GM19025 (cell line): ENCODE data around the gene SH3YL1.
A peak's percentile ranks its signal among the peaks of the same experiment; 100 is the strongest.

Source experiments
- ATAC-seq: cut with Tn5 transposase; IDR thresholded peaks from one replicate; pipeline ENCODE4 v1.9.1; 2021; ENCODE audit warnings: mild to moderate bottlenecking, low read depth, moderate library complexity; ENCODE audit not compliant: unreplicated experiment

SH3YL1 gene

GRCh38 chr2:263774-264492 is at the start of gene SH3YL1:
SH3YL1 (minus strand) TSS chr2:264032; CDS start chr2:263984, 48 bp downstream.
- peak; percentile 9 for ATAC-seq

GRCh38 chr2:310994-311393 is 47.2 kb upstream of the SH3YL1 start:
- ATAC-seq: no peak

- ATAC-seq: no peak
These were observed 46.2 kb upstream of the SH3YL1 start for GRCh38 chr2:309954-310510.

GRCh38 chr2:309148-309953 is 45.5 kb upstream of the SH3YL1 start:
- no peak for ATAC-seq

- no peak for ATAC-seq
These were observed 41.5 kb upstream of the SH3YL1 start for GRCh38 chr2:305366-305765.

GRCh38 chr2:296354-296753 is 32.5 kb upstream of the SH3YL1 start:
- no peak for ATAC-seq

- ATAC-seq: no peak
These were observed 31.3 kb upstream of the SH3YL1 start for GRCh38 chr2:295090-295489.

- no peak for ATAC-seq
These were observed 26.4 kb upstream of the SH3YL1 start for GRCh38 chr2:290090-290722.

GRCh38 chr2:289362-290089 is 25.7 kb upstream of the SH3YL1 start:
- ATAC-seq: no peak

- no peak for ATAC-seq
These were observed 25.0 kb upstream of the SH3YL1 start for GRCh38 chr2:288758-289361.

- no peak for ATAC-seq
These were observed 24.3 kb upstream of the SH3YL1 start, which contains the start of gene ALKAL2 for GRCh38 chr2:287911-288757. ALKAL2 (minus strand) TSS chr2:288091; CDS start chr2:287835, 256 bp downstream.

GRCh38 chr2:287471-287885 is 23.6 kb upstream of the SH3YL1 start:
- no peak for ATAC-seq

- no peak for ATAC-seq
These were observed 23.1 kb upstream of the SH3YL1 start for GRCh38 chr2:286774-287392.

GRCh38 chr2:286035-286434 is 22.2 kb upstream of the SH3YL1 start:
- ATAC-seq: no peak

GRCh38 chr2:285531-285930 is 21.7 kb upstream of the SH3YL1 start:
- no peak for ATAC-seq

GRCh38 chr2:284896-285492 is 21.2 kb upstream of the SH3YL1 start:
- ATAC-seq: no peak

GRCh38 chr2:283996-284794 is 20.4 kb upstream of the SH3YL1 start:
- ATAC-seq: no peak
